ENCODE data around the gene IFT88. TPM values are rescaled to one million over a fixed set of nuclear protein-coding genes. Genes with fewer than 3 reads are reported as not detected.

Gene IFT88
- total and polyA plus RNA-seq, 2 of the 4 experiments (the other 2 are of a cell fraction): 5.5 to 8.6 TPM

DNA sequence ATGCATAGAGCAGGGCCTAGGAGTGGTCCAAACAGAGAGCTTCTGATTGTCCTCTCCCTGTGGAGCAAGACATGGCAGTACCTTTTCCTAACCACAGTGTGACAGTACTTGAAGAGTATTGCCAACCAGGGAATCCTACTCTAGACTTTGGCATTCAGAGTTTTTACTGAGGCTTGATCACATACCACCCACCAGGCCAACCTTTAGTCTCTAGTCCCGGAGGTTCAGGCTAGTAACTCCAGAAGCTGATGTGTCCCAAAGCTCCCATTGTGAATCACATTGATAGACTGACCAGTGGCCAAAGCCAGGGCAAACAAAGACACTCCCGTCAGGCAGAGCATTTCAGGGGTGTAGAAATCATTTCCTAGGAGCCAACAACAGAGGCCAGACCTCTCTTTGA lies 18.4 kb downstream of the IFT88 start:
- no peak for DNase-seq

More for the DNA sequence above, 18.4 kb downstream of the IFT88 start:
- H3K79me1 ChIP-seq (ENCODE audit: low read depth in 1 of 2, low read length in 2 of 2): peaks cover 0 to 4% of the 10 kb centered on the region in 2 experiments; a peak in 1 of 4 replicates
- no peak overlapping the region for H3K4ac ChIP-seq (ENCODE audit: low read depth, low read length)
- peaks cover 4% of the 10 kb centered on the region; the same call in 1 of the 2 replicates for H3K36me3 ChIP-seq (ENCODE audit: control insufficient read depth, insufficient read depth, low read length)
- no peak overlapping the region for H3K4me2 ChIP-seq (ENCODE audit: low read depth, low read length)
- H2BK120ac ChIP-seq (ENCODE audit: low read depth, low read length): no peak overlapping the region
- H3K56ac ChIP-seq (ENCODE audit: extremely low read depth, insufficient read depth, low read length): no peak overlapping the region
- no peaks in the 10 kb centered on the region for H3K4me1 ChIP-seq (ENCODE audit: control insufficient read depth, insufficient read depth, low read length)
- no peak overlapping the region for H2AK9ac ChIP-seq (replicated peaks; ENCODE audit: low read depth, low read length, poor library complexity)
- in situ Hi-C loops (cut with MboI; ENCODE audit: low sequenced_read_pairs) (no loop called here), dilution Hi-C loops (cut with HindIII; ENCODE audit: low sequenced_read_pairs, unreplicated experiment) (no loop called here), intact Hi-C loops (cut with micrococcal nuclease) (no loop called here)
- no CpG with 5 or more reads among the region's 2 CpGs for WGBS, 2 experiments (ENCODE audit: extremely low coverage in 2 of 2, insufficient read length in 1 of 2)
- no peak for TF ChIP-seq CHD1 (IDR thresholded peaks at IDR 0.05; ENCODE audit: low read depth, low read length)
- TF ChIP-seq MXI1 (IDR thresholded peaks at IDR 0.05; ENCODE audit: borderline replicate concordance, low read depth, low read length): no peak
- peaks cover 3% of the 10 kb centered on the region; the same call in 1 of the 2 replicates for H3K9me3 ChIP-seq (ENCODE audit: control insufficient read depth, insufficient read depth, low read length)
- H2BK20ac ChIP-seq (ENCODE audit: low read depth, low read length): no peak overlapping the region
- ChIA-PET CTCF (no interaction called here), POLR2A (ENCODE audit: unreplicated experiment) (no interaction called here)
- H4K8ac ChIP-seq (ENCODE audit: low read depth in 2 of 2, low read length in 2 of 2): no peak overlapping the region
- no peaks in the 10 kb centered on the region for H3K27me3 ChIP-seq (ENCODE audit: control insufficient read depth, insufficient read depth, low read length)
- H2AFZ ChIP-seq (replicated peaks; ENCODE audit: low read length, poor library complexity): no peak overlapping the region
- no peaks in the 10 kb centered on the region for H4K20me1 ChIP-seq (ENCODE audit: insufficient read depth, low read length)
- no peak for ATAC-seq (ENCODE audit: low read depth)
- no peak overlapping the region for H2BK5ac ChIP-seq (ENCODE audit: low read depth, low read length, poor library complexity, severe bottlenecking)
- no TSS peak for BruUV-seq (replicated peaks)
- no peak overlapping the region for H3K18ac ChIP-seq (ENCODE audit: low read depth, low read length)
- H4K5ac ChIP-seq (ENCODE audit: low read depth, low read length): no peak overlapping the region
- H3K27ac ChIP-seq (ENCODE audit: insufficient read depth, low read length): no peak overlapping the region
- no peak overlapping the region for H3K14ac ChIP-seq (replicated peaks; ENCODE audit: low read depth, low read length)
- H3K23ac ChIP-seq (ENCODE audit: low read depth, low read length): no peak overlapping the region
- no peak overlapping the region for H3K4me3 ChIP-seq (ENCODE audit: insufficient read depth, low read depth, low read length)
- H2AK5ac ChIP-seq (ENCODE audit: low read depth, low read length): no peak overlapping the region
- no peaks in the 10 kb centered on the region for H3K9me1 ChIP-seq (ENCODE audit: insufficient read depth, low read length)
- H2BK15ac ChIP-seq (ENCODE audit: low read depth, low read length): no peak overlapping the region
- H3K9ac ChIP-seq (ENCODE audit: low read depth, low read length): no peak overlapping the region
- no peak overlapping the region for H4K91ac ChIP-seq (ENCODE audit: insufficient read depth, low read depth, low read length)

Measured in IMR-90 (cell line).